Cardiac muscle cell (in vitro differentiated cells and primary cell): ENCODE measurements around the gene PTCD1. TPM values are rescaled to one million over a fixed set of nuclear protein-coding genes. Genes with fewer than 3 reads are reported as not detected.

Source experiments
- DNase-seq, 2 donors: peaks; one replicate each; pipeline versions ENCODE4 v3.0.0 to v3.0.0-alpha.2; 2010 to 2017; ENCODE audit warnings: low read depth in 1 of 2, low spot score in 1 of 2
- H3K27ac ChIP-seq: fragments of 200-600 bp; sonication (generic); 2 replicates; pipeline ENCODE4 v1.5.1; 2016
- H3K27me3 ChIP-seq: fragments of 200-600 bp; sonication (generic); 2 replicates; pipeline ENCODE4 v1.6.0; 2016; ENCODE audit warnings: control low read depth
- H3K36me3 ChIP-seq: fragments of 200-600 bp; sonication (generic); 2 replicates; pipeline ENCODE4 v1.5.1; 2016; ENCODE audit warnings: control low read depth
- H3K4me1 ChIP-seq: fragments of 200-600 bp; sonication (generic); 2 replicates; pipeline ENCODE4 v1.8.1; 2017; ENCODE audit warnings: low read depth, mild to moderate bottlenecking, mixed run types
- H3K4me3 ChIP-seq: fragments of 200-600 bp; sonication (generic); 2 replicates; pipeline ENCODE4 v1.5.1; 2016; ENCODE audit warnings: mild to moderate bottlenecking
- H3K9me3 ChIP-seq: fragments of 200-600 bp; sonication (generic); 2 replicates; pipeline ENCODE4 v1.5.1; 2017; ENCODE audit warnings: low read depth, mild to moderate bottlenecking, control low read depth
- polyA plus RNA-seq: library from polyadenylated mRNA; unstranded; fragments of >200 nt; fragmentation: Nextera tagmentation; extraction: Ambion mirVana; gene quantifications from 2 replicates; pipeline ENCODE4 v1.2.1, GENCODE V29; 2016
- total RNA-seq: library from RNA; depleted of rRNA; stranded (reverse); fragments of >200 nt; gene quantifications from 2 replicates; pipeline ENCODE4 v1.2.3, GENCODE V29; 2016
- TF ChIP-seq, protein P1 (sequence below): IDR thresholded peaks from 2 replicates; pipeline ENCODE4 v1.5.1; 2012; ENCODE audit warnings: low read depth, mild to moderate bottlenecking, low read length

The PTCD1 gene
- total and polyA plus RNA-seq, 2 experiments from 2014 or later: 6.1 to 27.9 TPM

DNA sequence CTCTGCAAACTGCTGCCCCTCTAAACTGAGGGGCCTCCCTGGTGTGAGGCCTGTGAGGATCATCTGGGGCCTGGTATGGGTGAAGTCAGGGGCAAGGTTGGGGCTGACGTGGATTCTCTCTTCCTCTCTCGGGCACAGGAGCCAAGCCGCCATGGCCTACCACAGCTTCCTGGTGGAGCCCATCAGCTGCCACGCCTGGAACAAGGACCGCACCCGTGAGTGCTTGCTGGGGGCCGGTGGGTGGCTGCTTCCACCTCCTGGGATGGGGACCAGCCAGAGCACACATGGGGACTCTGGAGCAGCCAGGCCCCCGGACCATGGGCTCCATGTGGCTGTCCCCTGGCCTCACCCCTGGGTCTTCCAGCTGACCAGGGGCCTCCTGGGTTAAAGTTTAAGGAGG is 53.0 kb downstream of the PTCD1 start:
- Histone ChIP-seq H3K4me1 (no peaks in the 10 kb centered on the region), H3K9me3 (no peaks in the 10 kb centered on the region)
- TF ChIP-seq, protein P1, sequence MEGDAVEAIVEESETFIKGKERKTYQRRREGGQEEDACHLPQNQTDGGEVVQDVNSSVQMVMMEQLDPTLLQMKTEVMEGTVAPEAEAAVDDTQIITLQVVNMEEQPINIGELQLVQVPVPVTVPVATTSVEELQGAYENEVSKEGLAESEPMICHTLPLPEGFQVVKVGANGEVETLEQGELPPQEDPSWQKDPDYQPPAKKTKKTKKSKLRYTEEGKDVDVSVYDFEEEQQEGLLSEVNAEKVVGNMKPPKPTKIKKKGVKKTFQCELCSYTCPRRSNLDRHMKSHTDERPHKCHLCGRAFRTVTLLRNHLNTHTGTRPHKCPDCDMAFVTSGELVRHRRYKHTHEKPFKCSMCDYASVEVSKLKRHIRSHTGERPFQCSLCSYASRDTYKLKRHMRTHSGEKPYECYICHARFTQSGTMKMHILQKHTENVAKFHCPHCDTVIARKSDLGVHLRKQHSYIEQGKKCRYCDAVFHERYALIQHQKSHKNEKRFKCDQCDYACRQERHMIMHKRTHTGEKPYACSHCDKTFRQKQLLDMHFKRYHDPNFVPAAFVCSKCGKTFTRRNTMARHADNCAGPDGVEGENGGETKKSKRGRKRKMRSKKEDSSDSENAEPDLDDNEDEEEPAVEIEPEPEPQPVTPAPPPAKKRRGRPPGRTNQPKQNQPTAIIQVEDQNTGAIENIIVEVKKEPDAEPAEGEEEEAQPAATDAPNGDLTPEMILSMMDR: no peak

DNA sequence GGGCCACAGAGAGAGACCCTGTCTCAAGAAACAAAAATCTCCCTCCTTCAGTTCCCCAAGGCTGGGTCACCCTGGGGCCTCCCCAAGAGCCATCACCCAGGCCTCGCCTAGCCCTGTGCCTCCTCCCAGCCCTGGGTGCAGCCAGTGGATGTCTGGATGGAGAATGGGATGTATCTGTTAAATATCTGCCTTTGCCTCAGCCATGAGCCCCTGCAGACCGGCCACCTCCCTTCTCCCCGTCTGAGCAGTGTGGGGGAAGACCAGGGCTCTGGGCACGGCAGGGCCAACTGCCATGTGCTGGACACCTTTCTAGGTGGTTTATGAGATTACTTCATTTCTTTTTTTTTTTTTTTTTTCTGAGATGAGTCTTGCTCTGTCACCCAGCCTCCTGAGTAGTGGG is 54.1 kb downstream of the PTCD1 start:
- Histone ChIP-seq H3K27ac (no peak overlapping the region), H3K4me1 (no peaks in the 10 kb centered on the region), H3K27me3 (no peaks in the 10 kb centered on the region)

More for the DNA sequence above, 53.0 kb downstream of the PTCD1 start:
- Histone ChIP-seq H3K36me3 (no peaks in the 10 kb centered on the region), H3K27ac (no peak overlapping the region), H3K27me3 (no peaks in the 10 kb centered on the region), H3K4me3 (no peak overlapping the region)
- DNase-seq: no peak

DNA sequence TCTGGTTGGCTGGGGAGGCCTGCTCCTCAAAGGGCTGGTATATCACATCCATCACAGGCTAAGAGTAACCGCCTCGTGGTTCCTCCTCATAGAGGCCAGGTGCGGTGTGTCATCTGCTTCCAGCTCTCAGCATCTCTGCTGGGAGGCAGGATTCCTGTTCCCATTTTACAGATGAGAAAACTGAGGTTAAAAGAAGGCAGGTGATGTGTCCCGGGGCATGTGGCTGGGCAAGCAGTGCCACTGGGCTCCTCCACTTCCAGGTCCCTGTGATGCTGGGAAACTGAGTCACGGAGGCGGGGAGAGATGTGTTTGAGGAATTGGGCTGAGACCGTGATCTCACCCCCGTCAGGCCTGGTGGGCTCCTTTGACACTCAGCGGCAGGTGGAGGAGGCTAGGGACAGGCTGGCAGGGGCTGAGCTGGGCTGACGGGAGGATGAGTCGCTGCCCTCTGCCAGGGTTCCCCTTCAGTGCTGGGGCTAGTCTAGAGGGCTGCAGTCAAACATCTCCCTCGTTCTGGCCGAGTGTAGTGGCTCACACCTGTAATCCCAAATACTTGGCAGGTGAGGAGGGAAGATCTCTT is 54.7 kb downstream of the PTCD1 start:
- H3K4me1 ChIP-seq: no peaks in the 10 kb centered on the region
- H3K36me3 ChIP-seq: no peaks in the 10 kb centered on the region
- H3K4me3 ChIP-seq: no peak overlapping the region
- TF ChIP-seq, protein P1: no peak
- DNase-seq: no peak
- no peaks in the 10 kb centered on the region for H3K27me3 ChIP-seq
- no peak overlapping the region for H3K27ac ChIP-seq
- no peaks in the 10 kb centered on the region for H3K9me3 ChIP-seq

More for the DNA sequence above, 54.1 kb downstream of the PTCD1 start:
- no peak for DNase-seq
- TF ChIP-seq, protein P1: no peak
- no peak overlapping the region for H3K4me3 ChIP-seq
- no peaks in the 10 kb centered on the region for H3K9me3 ChIP-seq
- no peaks in the 10 kb centered on the region for H3K36me3 ChIP-seq

DNA sequence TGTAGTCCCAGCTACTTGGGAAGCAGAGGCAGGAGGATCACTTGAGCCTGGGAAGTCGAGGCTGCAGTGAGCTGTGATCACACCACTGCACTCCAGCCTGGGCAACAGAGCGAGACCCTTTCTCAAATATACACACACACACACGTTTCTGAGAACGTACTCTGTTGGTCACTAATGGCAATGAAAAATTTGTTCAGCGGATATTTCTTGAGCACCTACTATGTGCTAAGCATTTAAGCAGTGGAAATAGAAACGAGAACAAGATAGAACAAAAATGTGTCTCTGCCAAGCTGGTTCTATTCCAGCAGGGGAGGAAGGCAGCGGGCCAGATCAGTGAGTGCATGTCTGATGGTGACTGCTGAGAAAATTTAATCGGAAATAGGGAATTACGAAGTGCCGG is 55.4 kb downstream of the PTCD1 start:
- H3K36me3 ChIP-seq: no peaks in the 10 kb centered on the region
- no peaks in the 10 kb centered on the region for H3K9me3 ChIP-seq
- H3K4me1 ChIP-seq: no peaks in the 10 kb centered on the region
- H3K27ac ChIP-seq: no peak overlapping the region
- no peak for DNase-seq
- no peak overlapping the region for H3K4me3 ChIP-seq
- no peaks in the 10 kb centered on the region for H3K27me3 ChIP-seq
- TF ChIP-seq, protein P1: no peak

DNA sequence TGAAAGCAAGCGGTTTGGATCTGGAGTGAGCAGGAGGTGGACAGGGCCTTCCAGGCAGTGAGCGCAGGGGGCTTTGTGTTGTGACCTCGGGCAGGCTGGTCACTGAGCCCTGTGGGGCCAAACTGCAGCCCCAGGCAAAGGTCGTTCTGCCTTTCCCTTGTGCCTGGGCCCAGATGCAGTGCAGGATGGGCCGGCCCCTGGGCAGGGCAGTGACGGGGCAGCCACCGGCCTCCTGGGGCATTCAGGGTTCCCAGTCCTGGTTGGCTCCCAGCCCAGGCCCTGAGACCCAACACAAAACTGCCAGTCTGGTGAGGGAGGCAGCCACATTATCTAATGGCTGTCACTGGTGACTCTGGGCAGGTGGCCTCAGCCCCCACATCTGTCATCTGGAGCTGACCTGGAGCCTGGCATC is 56.9 kb downstream of the PTCD1 start:
- Histone ChIP-seq H3K27ac (peak overlapping the region; percentile 67), H3K27me3 (no peaks in the 10 kb centered on the region), H3K4me1 (no peaks in the 10 kb centered on the region), H3K36me3 (no peaks in the 10 kb centered on the region), H3K9me3 (no peaks in the 10 kb centered on the region), H3K4me3 (no peak overlapping the region)
- TF ChIP-seq, protein P1: no peak
- no peak for DNase-seq
